K562 (cell line): ENCODE data around the gene TLR5. TPM values are rescaled to one million over a fixed set of nuclear protein-coding genes. Genes with fewer than 3 reads are reported as not detected.
A peak's percentile ranks its signal among the peaks of the same experiment; 100 is the strongest.

Experiments
- ATF7 ChIP-seq: fragments of 450-650 bp; IDR thresholded peaks from 2 replicates; pipeline ENCODE4 v1.7.1; 2014; ENCODE audit warnings: mild to moderate bottlenecking, moderate library complexity
- CEBPG ChIP-seq, 3 experiments: fragments of 200-800 bp in 1 of 3; sonication (Bioruptor generic) in 1 of 3; sonication (generic) in 1 of 3; formaldehyde crosslinking in 1 of 3; IDR thresholded peaks in 2 of 3; conservative IDR thresholded peaks in 1 of 3; 2 replicates each; pipeline versions ENCODE4 v1.6.1 to v1.8.0; 2016 to 2022; ENCODE audit warnings: missing compliant biosample characterization in 2 of 3, missing genetic modification characterization in 2 of 3, mild to moderate bottlenecking in 1 of 3, missing genetic modification reagents in 1 of 3
- CTBP1 ChIP-seq: fragments of 450-650 bp; IDR thresholded peaks from 2 replicates; pipeline ENCODE4 v1.6.1; 2016; ENCODE audit warnings: borderline replicate concordance
- CXXC5 ChIP-seq: fragments of 250-450 bp; sonication (Bioruptor Pico); IDR thresholded peaks from 2 replicates; pipeline ENCODE4 v1.8.0; 2022; ENCODE audit warnings: inconsistent platforms, mild to moderate bottlenecking, moderate library complexity
- E2F3 ChIP-seq: fragments of 250-450 bp; sonication (Bioruptor Pico); IDR thresholded peaks from 2 replicates; pipeline ENCODE4 v1.4.0; 2020; ENCODE audit warnings: mild to moderate bottlenecking
- ELF2 ChIP-seq: fragments of 250-450 bp; sonication (Bioruptor Pico); IDR thresholded peaks from 2 replicates; pipeline ENCODE4 v1.5.0; 2021; ENCODE audit warnings: mild to moderate bottlenecking
- HMGN3 ChIP-seq: IDR thresholded peaks from 2 replicates; pipeline ENCODE4 v1.6.1; 2011; ENCODE audit warnings: borderline replicate concordance, low read depth, mild to moderate bottlenecking, mixed read lengths, low read length; ENCODE audit not compliant: insufficient read length; ENCODE audit errors: extremely low read depth
- ILK ChIP-seq: fragments of 450-650 bp; IDR thresholded peaks from 2 replicates; pipeline ENCODE4 v1.6.1; 2016; ENCODE audit warnings: missing genetic modification characterization, low read depth, mild to moderate bottlenecking, missing compliant biosample characterization, moderate library complexity, borderline replicate concordance
- KLF13 ChIP-seq: fragments of 450-650 bp; IDR thresholded peaks from 2 replicates; pipeline ENCODE4 v1.6.1; 2016; ENCODE audit warnings: missing genetic modification characterization, low read depth, mild to moderate bottlenecking, missing compliant biosample characterization, moderate library complexity, borderline replicate concordance
- MAZ ChIP-seq, 2 experiments: fragments of 450-650 bp in 1 of 2; sonication (generic) in 1 of 2; formaldehyde crosslinking; IDR thresholded peaks in 1 of 2; conservative IDR thresholded peaks in 1 of 2; 2 replicates each; pipeline versions ENCODE4 v1.4.0 to v1.5.0; 2020; ENCODE audit warnings: mild to moderate bottlenecking in 1 of 2, missing genetic modification reagents in 1 of 2
- NFE2 ChIP-seq: IDR thresholded peaks from 2 replicates; pipeline ENCODE4 v1.6.1; 2014; ENCODE audit warnings: antibody characterized with exemption, low read depth
- RAD21 ChIP-seq, 2 experiments: fragments of 250-450 bp in 1 of 2; fragments of 450-650 bp in 1 of 2; sonication (Bioruptor Pico) in 1 of 2; formaldehyde crosslinking in 1 of 2; IDR thresholded peaks in 1 of 2; conservative IDR thresholded peaks in 1 of 2; 2 replicates each; pipeline versions ENCODE4 v1.4.0 to v1.8.0; 2020 to 2022; ENCODE audit warnings: mild to moderate bottlenecking in 2 of 2, moderate library complexity in 1 of 2
- RB1 ChIP-seq: fragments of 450-650 bp; IDR thresholded peaks from 2 replicates; pipeline ENCODE4 v1.6.1; 2017; ENCODE audit warnings: low read depth, mild to moderate bottlenecking
- REST ChIP-seq, 2 experiments: fragments of 450-650 bp; formaldehyde crosslinking in 1 of 2; IDR thresholded peaks; 2 replicates each; pipeline versions ENCODE4 v1.4.0 to v1.6.1; 2014 to 2020; ENCODE audit warnings: mild to moderate bottlenecking in 2 of 2, borderline replicate concordance in 1 of 2, low read depth in 1 of 2
- ZFP36 ChIP-seq: fragments of 150-350 bp; IDR thresholded peaks from 2 replicates; pipeline ENCODE4 v1.6.1; 2018; ENCODE audit warnings: low read length, low read depth; ENCODE audit not compliant: partially characterized antibody
- ZNF263 ChIP-seq: sonication (generic); formaldehyde crosslinking; IDR thresholded peaks from 2 replicates; pipeline ENCODE4 v1.8.0; 2022; ENCODE audit warnings: mild to moderate bottlenecking, missing genetic modification reagents, borderline replicate concordance
- ZNF589 ChIP-seq: fragments of 200-800 bp; sonication (Bioruptor generic); IDR thresholded peaks from 2 replicates; pipeline ENCODE4 v1.6.1; 2016; ENCODE audit warnings: low read depth, missing genetic modification characterization, missing compliant biosample characterization
- ZNF707 ChIP-seq: fragments of 250-450 bp; sonication (Bioruptor Pico); conservative IDR thresholded peaks from 2 replicates; pipeline ENCODE4 v1.8.0; 2022; ENCODE audit warnings: inconsistent platforms, mild to moderate bottlenecking, moderate library complexity
- ZSCAN29 ChIP-seq: fragments of 450-650 bp; IDR thresholded peaks from 2 replicates; pipeline ENCODE4 v1.6.1; 2017
- polyA plus RNA-seq, 8 experiments: library from polyadenylated mRNA; depleted of rRNA in 4 of 8; stranded (reverse) in 5 of 8; unstranded in 3 of 8; fragments of >200 nt; fragmentation: Nextera tagmentation in 2 of 8; fragmentation: Illumina TruSeq in 1 of 8; extraction: Ambion mirVana in 2 of 8; extraction: Trizol in 1 of 8; gene quantifications; 2 replicates each; pipeline versions ENCODE4 v1.2.1 to v1.2.3, GENCODE V29; 2011 to 2014; ENCODE audit warnings: inconsistent platforms in 1 of 8, missing spikeins in 1 of 8
- total RNA-seq, 7 experiments: library from RNA; depleted of rRNA in 6 of 7; stranded (reverse); fragments of >200 nt in 6 of 7; fragmentation: Illumina TruSeq in 2 of 7; extraction: Trizol in 2 of 7; gene quantifications; 2 replicates each; pipeline versions ENCODE4 v1.2.1 to v1.2.3, GENCODE V29; 2011 to 2021; ENCODE audit warnings: low replicate concordance in 1 of 7

TLR5 gene
- total and polyA plus RNA-seq, 9 of the 15 experiments (the other 6 are each of a cell fraction or from before 2014, with no cell fraction given), result 0.93 to 7.4 (median 1.9) TPM

- peak; percentile 87 for TF ChIP-seq REST (IDR thresholded peaks at IDR 0.05; ENCODE audit: borderline replicate concordance)
- no peak for TF ChIP-seq REST (CRISPR knock-in tag; IDR thresholded peaks at IDR 0.05; ENCODE audit: low read depth)
- peak; percentile 21; the same call in 1 of the 2 replicates for TF ChIP-seq ZNF263 (CRISPR knock-in tag)
- peak; percentile 19; the same call in 1 of the 2 replicates for TF ChIP-seq ELF2
- TF ChIP-seq RAD21 (CRISPR knock-in tag; conservative IDR thresholded peaks at IDR 0.05 in 1 of 2, IDR thresholded peaks at IDR 0.05 in 1 of 2), result peak; percentile 90 to 93
- no peak for TF ChIP-seq ILK
- TF ChIP-seq ZSCAN29, result no peak
- peak; percentile 72 for TF ChIP-seq CXXC5 (CRISPR knock-in tag)
- 0 out of 2 replicates have a peak, but pooled peaks have one; percentile 44 for TF ChIP-seq E2F3
- TF ChIP-seq HMGN3, result peak; percentile 29
- peak; percentile 48 to 89; a peak in 3 of 4 replicates for TF ChIP-seq MAZ (CRISPR knock-in tag; conservative IDR thresholded peaks at IDR 0.05 in 1 of 2, IDR thresholded peaks at IDR 0.05 in 1 of 2)
- TF ChIP-seq CEBPG (CRISPR knock-in tag; IDR thresholded peaks at IDR 0.05), result no peak
- TF ChIP-seq CEBPG (tag; conservative IDR thresholded peaks at IDR 0.05 in 1 of 2, IDR thresholded peaks at IDR 0.05 in 1 of 2), result 0 out of 4 replicates have a peak, but pooled peaks of 1 of the 2 experiments have one; percentile 40
- peak; percentile 95 for TF ChIP-seq RB1
- TF ChIP-seq ZNF589 (CRISPR knock-in tag), result peak; percentile 31; the same call in 1 of the 2 replicates
- TF ChIP-seq ATF7, result peak; percentile 18; the same call in 1 of the 2 replicates
- TF ChIP-seq ZFP36, result peak; percentile 35
- TF ChIP-seq ZNF707 (CRISPR knock-in tag), result no peak
- TF ChIP-seq NFE2, result no peak
- peak; percentile 69; the same call in 1 of the 2 replicates for TF ChIP-seq KLF13 (tag)
- 0 out of 2 replicates have a peak, but pooled peaks have one; percentile 66 for TF ChIP-seq CTBP1
Observed at GRCh38 chr1:223133824-223134435, 9.1 kb downstream of the TLR5 start (continued).
